Epidermal melanocyte (primary cell): Measurements from ENCODE around the gene CCN2.

ENCODE experiments used
- DNase-seq: peaks from one replicate; pipeline ENCODE4 v3.0.0; 2011; ENCODE audit warnings: low spot score; ENCODE audit not compliant: insufficient read length

Gene CCN2

GRCh38 chr6:131950767-131951575 is at the start of gene CCN2:
TSS of gene CCN2 (minus strand) at chr6:131951372. CDS start at chr6:131951172, 200 bp downstream.
- DNase-seq: peak; percentile 72

- no peak for DNase-seq
Observed at GRCh38 chr6:132000296-132000695, 49.1 kb upstream of the CCN2 start.

- DNase-seq: no peak
Observed at GRCh38 chr6:131999545-132000146, 48.5 kb upstream of the CCN2 start.

GRCh38 chr6:131998255-131998982 is 47.2 kb upstream of the CCN2 start:
- no peak for DNase-seq

- no peak for DNase-seq
Observed at GRCh38 chr6:131997429-131998153, 46.4 kb upstream of the CCN2 start.

GRCh38 chr6:131995917-131996316 is 44.7 kb upstream of the CCN2 start:
- no peak for DNase-seq

GRCh38 chr6:131992557-131992956 is 41.4 kb upstream of the CCN2 start:
- DNase-seq: no peak

GRCh38 chr6:131989036-131989435 is 37.9 kb upstream of the CCN2 start:
- no peak for DNase-seq

GRCh38 chr6:131982740-131983259 is 31.6 kb upstream of the CCN2 start:
- no peak for DNase-seq

GRCh38 chr6:131981624-131981978 is 30.4 kb upstream of the CCN2 start:
- no peak for DNase-seq

- peak; percentile 59 for DNase-seq
Observed at GRCh38 chr6:131980791-131981623, 29.8 kb upstream of the CCN2 start.

- no peak for DNase-seq
Observed at GRCh38 chr6:131980338-131980790, 29.2 kb upstream of the CCN2 start.

- no peak for DNase-seq
Observed at GRCh38 chr6:131979515-131980337, 28.6 kb upstream of the CCN2 start.

GRCh38 chr6:131978522-131978921 is 27.4 kb upstream of the CCN2 start:
- DNase-seq: no peak

GRCh38 chr6:131976545-131977061 is 25.4 kb upstream of the CCN2 start:
- DNase-seq: no peak

GRCh38 chr6:131972741-131973140 is 21.6 kb upstream of the CCN2 start:
- DNase-seq: no peak

GRCh38 chr6:131970076-131970859 is 19.1 kb upstream of the CCN2 start:
- no peak for DNase-seq

GRCh38 chr6:131968656-131969055 is 17.5 kb upstream of the CCN2 start:
- DNase-seq: no peak

- DNase-seq: no peak
Observed at GRCh38 chr6:131967948-131968347, 16.8 kb upstream of the CCN2 start.
